NCI-H1048 (cell line): Measurements from ENCODE around the gene MAPK14.
A peak's percentile ranks its signal among the peaks of the same experiment; 100 is the strongest.
"Not testable (repeated sequence)": the region's sequence is repeated elsewhere in the genome, so short reads cannot be mapped to it uniquely, and the experiment has no call there.

ENCODE experiments used
- DNase-seq: peaks from one replicate; lab custom pipeline; 2025; lab: John Stamatoyannopoulos, UW

MAPK14 gene

GRCh38 chr6:36070252-36070651 lies 42.6 kb downstream of the MAPK14 start:
- no peak for DNase-seq

DNA sequence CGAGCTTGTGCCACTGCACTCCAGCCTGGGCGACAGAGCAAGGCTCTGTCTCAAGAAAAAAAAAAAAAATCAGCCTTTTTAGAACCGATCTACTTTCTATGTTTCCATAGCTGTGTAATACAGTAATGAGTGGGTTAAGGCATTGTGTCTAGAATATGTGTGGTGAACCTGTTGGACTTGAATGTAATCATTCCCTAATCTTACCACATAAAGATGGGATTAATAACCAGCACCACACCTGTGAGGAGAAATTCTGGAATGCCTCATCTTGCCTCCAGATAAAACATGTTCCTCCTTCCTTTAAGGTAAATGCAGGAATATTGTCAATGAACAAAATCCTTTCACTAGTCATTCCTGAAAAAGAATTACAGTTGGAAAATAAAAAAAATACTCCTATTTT lies 43.7 kb downstream of the MAPK14 start:
- DNase-seq: no peak

DNA sequence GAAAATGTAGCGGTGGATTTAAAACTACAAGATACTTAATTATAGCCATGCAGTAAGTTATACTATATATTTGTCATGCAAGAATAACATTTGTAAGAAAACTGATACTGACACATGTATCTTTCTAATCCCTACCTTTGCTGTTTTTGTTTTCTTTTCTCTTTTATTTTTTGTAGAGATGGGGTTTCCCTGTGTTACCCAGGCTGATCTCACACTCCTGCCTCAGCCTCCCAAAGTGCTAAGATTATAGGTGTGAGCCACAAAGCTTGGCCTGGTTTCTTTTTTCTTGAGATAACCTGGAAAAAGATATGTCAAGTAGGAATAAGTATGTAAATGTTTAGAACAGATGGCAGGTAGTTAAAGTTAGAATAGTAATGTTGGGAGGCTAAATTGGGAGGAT lies 44.1 kb downstream of the MAPK14 start:
- DNase-seq: no peak

GRCh38 chr6:36072681-36073080 lies 45.1 kb downstream of the MAPK14 start:
- DNase-seq: no peak

DNA sequence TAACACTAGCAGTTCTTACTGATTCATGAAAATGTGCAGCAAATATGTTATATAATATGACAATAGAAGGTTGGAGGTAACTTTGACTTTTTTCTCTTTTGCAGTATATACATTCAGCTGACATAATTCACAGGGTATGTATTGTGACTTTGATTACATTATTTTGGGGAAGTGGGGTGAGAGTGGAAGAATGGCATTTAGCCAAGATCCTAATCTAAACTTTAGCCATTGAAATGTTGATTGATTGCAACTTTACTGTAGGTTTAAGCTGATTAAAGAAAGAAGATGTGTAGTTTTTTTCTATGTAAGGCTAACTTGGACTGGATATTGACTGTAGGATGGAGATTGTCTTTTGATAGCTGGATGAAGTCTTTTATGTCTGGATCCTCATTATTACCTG lies 46.0 kb downstream of the MAPK14 start:
- DNase-seq: no peak

DNA sequence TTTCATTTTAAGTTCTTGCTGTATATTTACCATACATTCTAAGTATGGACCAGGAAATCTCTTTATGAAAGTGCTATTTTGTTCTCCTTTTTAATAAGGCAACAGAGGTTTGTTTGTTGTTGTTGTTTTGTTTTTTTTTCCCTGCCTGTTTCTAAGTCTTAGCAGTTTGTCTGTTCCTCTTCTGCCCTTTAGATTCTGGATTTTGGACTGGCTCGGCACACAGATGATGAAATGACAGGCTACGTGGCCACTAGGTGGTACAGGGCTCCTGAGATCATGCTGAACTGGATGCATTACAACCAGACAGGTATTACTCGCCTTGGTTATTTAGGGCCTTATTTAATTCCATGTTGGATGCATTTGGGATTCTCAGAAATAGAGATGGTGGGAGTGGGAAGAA lies 48.0 kb downstream of the MAPK14 start:
- no peak for DNase-seq

DNA sequence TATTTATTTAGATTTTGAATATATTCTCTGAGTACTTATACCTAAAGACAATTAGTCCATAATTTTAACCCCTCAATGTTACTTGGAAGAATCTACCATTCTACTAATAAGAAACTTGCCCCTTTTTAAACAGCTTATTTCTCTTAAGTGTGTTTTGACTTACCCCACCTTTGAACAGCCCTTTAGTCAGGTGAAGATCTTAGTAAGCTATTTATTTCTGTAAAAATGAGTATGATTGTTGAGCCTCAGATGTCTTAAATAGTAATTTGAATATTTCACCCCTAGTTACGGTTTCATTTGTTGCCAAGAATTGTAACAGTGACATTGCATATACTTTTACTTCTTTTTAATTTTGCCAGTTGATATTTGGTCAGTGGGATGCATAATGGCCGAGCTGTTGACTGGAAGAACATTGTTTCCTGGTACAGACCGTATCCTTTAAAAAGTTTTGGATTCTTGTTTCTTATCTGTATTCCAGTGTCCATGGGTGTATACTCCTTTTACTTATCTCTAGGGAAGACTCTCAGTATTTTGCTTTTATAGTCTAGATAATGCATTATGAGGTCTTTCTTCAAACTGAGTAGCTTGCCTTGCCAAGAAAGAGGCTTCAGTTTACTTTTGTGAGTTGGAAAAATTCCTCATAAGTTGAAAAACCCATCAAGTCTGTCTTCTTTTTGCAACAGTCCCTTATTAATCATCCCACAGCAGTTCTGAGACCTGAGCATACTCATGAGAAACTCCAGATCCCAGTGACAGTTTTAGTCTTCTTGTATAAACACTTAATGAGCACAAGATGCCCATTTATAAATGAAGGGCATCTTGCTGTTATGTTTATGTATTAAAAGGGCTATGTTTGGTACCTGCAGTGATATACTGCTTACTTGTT lies 48.8 kb downstream of the MAPK14 start:
- DNase-seq: no peak

DNA sequence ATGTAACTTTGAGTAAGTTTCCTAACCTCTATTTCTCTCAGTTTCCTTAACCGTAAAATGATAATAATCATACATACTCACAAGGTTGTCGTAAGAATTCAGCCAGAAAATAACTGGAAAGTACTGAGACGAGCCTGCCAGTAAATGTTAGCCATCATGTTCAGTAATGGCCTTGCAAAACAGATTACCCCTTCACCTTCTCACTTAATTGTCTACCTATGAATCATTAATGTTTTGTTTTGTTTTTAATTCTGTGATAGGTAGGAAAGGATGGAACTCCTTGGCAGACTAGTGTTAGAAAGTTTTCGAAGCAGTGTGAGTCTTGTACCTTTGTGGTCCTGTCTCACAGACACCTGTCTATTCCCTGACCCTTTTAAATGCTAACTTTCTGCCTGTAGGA lies 50.6 kb downstream of the MAPK14 start:
- no peak for DNase-seq

DNA sequence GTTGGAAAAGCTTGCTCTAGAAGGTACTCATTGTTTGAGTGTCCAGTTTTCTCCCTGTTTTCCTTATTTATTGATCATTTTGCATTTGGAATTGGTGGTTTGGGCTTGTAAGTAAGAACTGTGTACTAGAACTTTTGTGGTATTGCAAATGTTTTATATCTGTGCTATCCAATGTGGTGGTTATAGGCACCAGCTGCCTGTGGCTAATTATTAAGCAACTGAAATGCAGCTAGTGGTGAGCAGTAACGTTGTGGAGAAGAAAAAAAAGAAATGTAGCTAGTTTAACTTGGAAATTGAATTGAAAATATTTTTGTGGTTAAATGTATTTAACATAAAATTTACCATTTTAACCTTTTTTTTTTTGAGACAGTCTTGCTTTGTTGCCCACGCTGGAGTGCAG lies 52.0 kb downstream of the MAPK14 start:
- DNase-seq: no peak

DNA sequence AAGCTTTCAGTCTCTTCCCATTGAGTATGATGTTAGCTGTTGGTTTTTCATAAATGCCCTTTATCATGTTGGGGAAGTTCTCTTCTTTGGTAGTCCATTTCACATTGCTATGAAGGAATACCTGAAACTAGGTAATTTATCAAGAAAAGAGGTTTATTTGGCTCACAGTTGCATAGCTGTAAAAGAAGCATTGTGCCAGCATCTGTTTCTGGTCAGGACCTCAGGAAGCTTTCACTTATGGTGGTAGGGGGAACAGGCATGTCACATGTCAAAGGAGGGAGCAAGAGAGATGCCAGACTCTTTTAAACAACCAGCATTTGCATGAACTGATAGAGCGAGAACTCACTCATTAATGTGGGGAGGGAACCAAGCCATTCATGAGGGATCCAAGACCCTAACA lies 54.7 kb downstream of the MAPK14 start:
- no peak for DNase-seq

DNA sequence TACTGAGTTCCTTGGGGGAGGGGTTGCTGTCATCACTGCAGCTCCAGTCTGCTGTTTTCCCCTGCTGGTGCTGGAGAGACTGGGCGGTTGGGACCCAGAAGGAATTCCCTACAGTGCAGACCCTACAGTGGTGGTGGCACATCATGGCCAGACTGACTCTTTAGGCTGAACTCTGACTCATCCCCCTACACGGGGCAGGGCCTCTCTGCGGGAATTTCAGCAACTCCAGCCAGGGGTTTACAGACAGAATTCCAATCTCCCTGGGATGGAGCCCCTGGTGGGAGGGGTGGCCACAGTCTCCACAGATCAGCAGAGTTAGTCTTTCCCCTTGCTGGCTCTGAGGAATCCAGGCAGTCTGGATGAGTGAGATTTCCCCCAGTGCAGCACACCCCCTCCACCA lies 55.8 kb downstream of the MAPK14 start:
- no peak for DNase-seq

GRCh38 chr6:36088204-36088603 lies 60.6 kb downstream of the MAPK14 start:
- not testable (repeated sequence) for DNase-seq

GRCh38 chr6:36089048-36089447 lies 61.4 kb downstream of the MAPK14 start:
- DNase-seq: no peak

- no peak for DNase-seq
Observed at GRCh38 chr6:36094238-36094637, 66.6 kb downstream of the MAPK14 start.

DNA sequence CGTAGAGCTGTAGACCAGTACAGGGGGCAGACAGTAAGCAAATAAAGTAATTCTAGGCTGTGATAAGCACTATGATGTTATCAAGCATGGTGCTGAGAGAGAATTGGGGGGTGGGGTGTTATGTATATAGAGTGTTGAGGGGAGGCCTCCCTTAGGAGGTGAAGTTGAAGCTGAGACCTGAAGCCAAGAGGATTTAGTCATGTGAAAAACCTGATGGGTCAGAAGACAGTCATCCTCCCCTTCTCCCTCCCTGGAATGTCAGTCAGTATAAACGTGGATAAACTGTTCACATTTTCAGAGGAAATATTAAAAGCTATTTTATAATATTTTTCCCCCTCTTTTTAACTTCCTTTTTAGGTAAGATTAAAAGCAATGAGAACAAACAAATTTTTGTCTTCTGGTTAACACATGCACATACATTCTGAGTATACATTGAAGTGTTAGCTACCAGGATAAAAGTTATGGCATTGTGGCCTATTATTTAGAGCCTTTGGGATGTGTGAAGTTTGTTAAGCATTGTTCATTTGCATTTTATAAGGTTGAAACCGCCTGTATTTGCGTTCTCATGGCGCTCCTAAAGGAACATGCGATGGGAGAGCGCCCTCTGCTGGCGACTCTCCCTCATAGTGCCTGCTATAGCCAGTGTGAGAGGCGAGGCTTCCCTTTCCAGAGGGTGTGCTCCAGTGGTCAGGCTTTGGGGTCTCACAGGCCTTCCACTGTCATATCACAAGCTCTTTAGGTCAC lies 67.3 kb downstream of the MAPK14 start:
- peak; percentile 70 for DNase-seq

GRCh38 chr6:36095497-36096391 lies 68.1 kb downstream of the MAPK14 start:
- no peak for DNase-seq

DNA sequence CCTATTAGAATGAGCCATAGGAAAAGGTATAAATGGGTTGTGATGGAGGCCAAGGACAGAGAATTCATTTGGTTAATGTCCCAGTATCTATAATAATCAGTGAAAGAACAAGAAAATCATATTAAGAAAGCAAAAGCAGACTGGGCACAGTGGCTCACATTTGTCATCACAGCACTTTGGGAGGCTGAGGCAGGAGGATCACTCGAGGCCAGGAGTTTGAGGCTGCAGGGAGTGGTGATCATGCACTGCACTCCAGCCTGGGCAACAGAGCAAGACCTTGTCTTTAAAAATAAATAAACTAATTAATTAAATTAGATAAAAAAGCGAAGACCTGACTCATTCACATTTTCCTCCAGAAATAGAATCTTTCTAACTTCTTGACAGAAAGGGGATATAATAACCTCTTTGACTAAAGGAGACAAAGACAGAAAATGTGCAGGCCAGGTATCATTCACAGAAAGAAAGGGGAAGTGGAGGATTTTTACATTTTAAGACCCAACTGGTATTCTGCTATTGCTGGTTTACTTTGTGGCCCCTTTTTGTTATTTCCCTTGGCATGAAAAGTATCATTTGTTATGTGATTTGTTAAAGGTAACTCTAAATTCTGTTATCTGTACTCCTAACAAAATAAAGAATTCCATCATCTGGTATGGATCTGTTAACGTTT lies 70.8 kb downstream of the MAPK14 start:
- no peak for DNase-seq

DNA sequence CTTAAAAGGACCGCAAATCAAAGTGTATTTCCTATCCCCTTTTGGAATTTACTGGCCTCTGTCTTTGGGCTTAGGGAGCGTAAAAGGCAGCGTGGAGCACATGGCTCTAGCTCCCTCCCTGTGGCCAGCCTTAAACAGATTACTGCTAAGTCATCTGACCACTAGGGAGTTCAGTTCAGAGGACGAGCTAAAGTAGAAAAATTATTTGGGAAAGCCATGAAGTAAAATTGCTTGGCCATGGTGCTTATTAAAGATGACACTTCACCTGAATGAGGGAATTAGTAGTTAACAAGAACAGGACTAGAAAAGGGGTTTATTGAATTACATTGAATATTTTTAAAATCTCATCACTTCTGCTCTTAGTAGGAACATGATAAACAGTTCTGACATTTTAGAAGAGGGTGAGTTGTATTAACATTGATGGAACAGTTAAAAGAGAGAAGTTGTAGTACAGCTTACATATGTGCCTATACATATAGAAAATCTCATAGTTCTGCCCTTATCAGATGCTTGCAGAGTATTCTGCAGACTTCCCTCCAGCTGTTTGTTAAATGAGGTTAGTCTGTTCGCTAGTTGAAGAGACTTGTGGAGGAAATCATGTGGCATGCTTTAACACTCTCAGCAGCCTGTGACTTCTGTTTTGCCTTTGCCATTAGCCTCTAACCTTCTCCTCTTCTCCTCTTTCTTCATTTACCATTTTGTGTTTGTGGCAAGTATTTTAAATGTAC lies 71.5 kb downstream of the MAPK14 start:
- DNase-seq: no peak

DNA sequence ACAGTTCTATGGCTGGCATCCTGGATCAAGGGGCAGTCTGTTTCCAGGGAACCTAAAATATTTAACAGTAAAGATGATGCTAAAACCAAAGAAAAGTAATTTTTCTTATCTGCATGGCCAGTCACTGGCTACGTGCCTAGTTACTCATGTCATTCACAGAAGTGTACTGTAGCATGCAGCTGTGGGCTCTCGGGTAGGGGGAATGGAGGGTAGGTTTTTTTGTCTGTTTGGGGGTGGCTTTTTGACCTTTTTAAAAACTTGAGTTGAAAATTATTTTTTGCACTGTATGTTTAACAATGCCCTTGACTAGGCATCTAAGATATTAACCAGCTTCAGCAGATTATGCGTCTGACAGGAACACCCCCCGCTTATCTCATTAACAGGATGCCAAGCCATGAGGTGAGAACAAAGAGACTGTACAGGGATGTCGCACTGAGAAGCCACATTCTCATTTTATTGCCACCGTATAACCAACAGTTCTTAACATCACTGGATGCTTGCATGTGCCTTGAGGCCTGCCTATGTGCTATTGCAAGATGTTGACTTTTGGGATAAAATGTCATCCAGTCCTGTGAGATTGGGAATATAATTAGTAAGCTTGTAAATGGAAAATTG lies 72.4 kb downstream of the MAPK14 start:
- DNase-seq: no peak

GRCh38 chr6:36101691-36102090 lies 74.1 kb downstream of the MAPK14 start:
- no peak for DNase-seq

- DNase-seq: no peak
Observed at GRCh38 chr6:36102853-36103252, 75.2 kb downstream of the MAPK14 start.
